HFFc6 (cell line): Measurements from ENCODE around the gene CTNNA2. TPM values are rescaled to one million over a fixed set of nuclear protein-coding genes. Genes with fewer than 3 reads are reported as not detected.
"Not testable (repeated sequence)": the region's sequence is repeated elsewhere in the genome, so short reads cannot be mapped to it uniquely, and the experiment has no call there.

Experiments
- DNase-seq: peaks from one replicate; pipeline ENCODE4 v3.0.0-alpha.2; 2018
- H3K27ac Mint-ChIP-seq: 2 replicates; pipeline ENCODE4 v1.8.0; 2020; ENCODE audit warnings: mild to moderate bottlenecking, mixed read lengths
- H3K27me3 Mint-ChIP-seq: 2 replicates; pipeline ENCODE4 v1.8.0; 2021; ENCODE audit warnings: mild to moderate bottlenecking, moderate library complexity, mixed read lengths; ENCODE audit not compliant: insufficient read depth
- H3K36me3 Mint-ChIP-seq: 2 replicates; pipeline ENCODE4 v1.8.0; 2021; ENCODE audit warnings: low read depth, mixed read lengths
- H3K4me1 Mint-ChIP-seq: 2 replicates; pipeline ENCODE4 v1.8.0; 2020; ENCODE audit warnings: low read depth, mixed read lengths
- H3K4me3 Mint-ChIP-seq: 2 replicates; pipeline ENCODE4 v1.8.0; 2020; ENCODE audit warnings: mild to moderate bottlenecking, moderate library complexity, mixed read lengths
- H3K9me3 Mint-ChIP-seq: 2 replicates; pipeline ENCODE4 v1.8.0; 2020; ENCODE audit warnings: mild to moderate bottlenecking, mixed read lengths
- total RNA-seq, 6 experiments: library from RNA; stranded (reverse); fragmentation: NEBNext Ultra II Directional; extraction: Animal tissue kit (Norgen Biotek cat#: 25700); gene quantifications; 2 replicates in 1 of 6; 3 replicates in 5 of 6; pipeline ENCODE4 v1.2.3, GENCODE V29; 2021
- TF ChIP-seq, protein P1 (sequence below): fragments of 200-600 bp; sonication (generic); IDR thresholded peaks from 2 replicates; pipeline ENCODE4 v1.5.0; 2021; ENCODE audit warnings: antibody characterized with exemption, mild to moderate bottlenecking

CTNNA2 gene
- total RNA-seq, 6 experiments from 2014 or later: not detected

DNA sequence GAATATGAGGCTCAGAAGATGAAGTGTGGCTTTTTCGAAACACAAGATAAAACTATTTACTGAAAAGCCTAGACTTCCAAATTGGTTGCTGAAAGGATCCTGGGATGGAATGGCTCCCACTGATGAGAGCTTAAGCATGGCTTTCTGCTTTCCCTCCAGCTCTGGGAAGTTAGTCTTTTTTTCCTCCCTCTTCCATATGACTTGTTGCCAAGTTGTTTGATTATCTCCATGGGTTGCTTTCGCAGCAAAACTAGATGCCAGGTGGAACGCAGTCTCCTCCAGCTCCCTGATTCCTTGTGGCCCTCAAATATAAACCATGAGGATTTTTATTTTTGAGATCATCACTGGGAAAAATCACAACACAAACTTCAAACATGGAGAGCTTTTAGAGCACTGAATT lies 515.2 kb downstream of the CTNNA2 start:
- Mint-ChIP-seq H3K27ac (no peak overlapping the region), H3K36me3 (no peaks in the 10 kb centered on the region), H3K9me3 (no peaks in the 10 kb centered on the region), H3K27me3 (peaks cover 1% of the 10 kb centered on the region; the same call in 1 of the 2 replicates), H3K4me3 (no peak overlapping the region), H3K4me1 (peaks cover 8% of the 10 kb centered on the region)
- no peak for DNase-seq
- TF ChIP-seq, protein P1, sequence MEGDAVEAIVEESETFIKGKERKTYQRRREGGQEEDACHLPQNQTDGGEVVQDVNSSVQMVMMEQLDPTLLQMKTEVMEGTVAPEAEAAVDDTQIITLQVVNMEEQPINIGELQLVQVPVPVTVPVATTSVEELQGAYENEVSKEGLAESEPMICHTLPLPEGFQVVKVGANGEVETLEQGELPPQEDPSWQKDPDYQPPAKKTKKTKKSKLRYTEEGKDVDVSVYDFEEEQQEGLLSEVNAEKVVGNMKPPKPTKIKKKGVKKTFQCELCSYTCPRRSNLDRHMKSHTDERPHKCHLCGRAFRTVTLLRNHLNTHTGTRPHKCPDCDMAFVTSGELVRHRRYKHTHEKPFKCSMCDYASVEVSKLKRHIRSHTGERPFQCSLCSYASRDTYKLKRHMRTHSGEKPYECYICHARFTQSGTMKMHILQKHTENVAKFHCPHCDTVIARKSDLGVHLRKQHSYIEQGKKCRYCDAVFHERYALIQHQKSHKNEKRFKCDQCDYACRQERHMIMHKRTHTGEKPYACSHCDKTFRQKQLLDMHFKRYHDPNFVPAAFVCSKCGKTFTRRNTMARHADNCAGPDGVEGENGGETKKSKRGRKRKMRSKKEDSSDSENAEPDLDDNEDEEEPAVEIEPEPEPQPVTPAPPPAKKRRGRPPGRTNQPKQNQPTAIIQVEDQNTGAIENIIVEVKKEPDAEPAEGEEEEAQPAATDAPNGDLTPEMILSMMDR: no peak

GRCh38 chr2:80028584-80028983 lies 515.7 kb downstream of the CTNNA2 start:
- TF ChIP-seq, protein P1: no peak
- Mint-ChIP-seq H3K4me3 (no peak overlapping the region), H3K27ac (no peak overlapping the region), H3K4me1 (peaks cover 8% of the 10 kb centered on the region), H3K9me3 (no peaks in the 10 kb centered on the region), H3K27me3 (peaks cover 1% of the 10 kb centered on the region; the same call in 1 of the 2 replicates), H3K36me3 (no peaks in the 10 kb centered on the region)
- DNase-seq: no peak

- Mint-ChIP-seq H3K27me3 (peaks cover 1% of the 10 kb centered on the region; the same call in 1 of the 2 replicates), H3K36me3 (no peaks in the 10 kb centered on the region), H3K4me3 (no peak overlapping the region)
Observed at GRCh38 chr2:80030135-80030534, 517.3 kb downstream of the CTNNA2 start.

DNA sequence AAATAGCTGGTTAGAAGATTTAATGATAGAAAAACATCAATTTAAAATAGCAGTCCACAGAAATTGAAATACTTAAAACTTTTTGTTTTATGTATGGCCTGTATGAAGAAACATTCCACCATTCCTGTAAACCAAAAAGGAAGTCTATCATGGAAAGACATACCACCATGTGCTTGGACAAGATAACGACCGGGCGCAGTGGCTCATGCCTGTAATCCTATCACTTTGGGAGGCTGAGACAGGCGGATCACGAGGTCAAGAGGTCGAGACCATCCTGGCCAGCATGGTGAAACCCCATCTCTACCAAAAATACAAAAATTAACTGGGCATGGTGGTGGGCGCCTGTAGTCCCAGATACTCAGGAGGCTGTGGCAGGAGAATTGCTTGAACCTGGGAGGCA lies 519.8 kb downstream of the CTNNA2 start:
- H3K4me3 Mint-ChIP-seq, H3K27me3 Mint-ChIP-seq, H3K27ac Mint-ChIP-seq, H3K4me1 Mint-ChIP-seq, DNase-seq, H3K9me3 Mint-ChIP-seq, H3K36me3 Mint-ChIP-seq: not testable (repeated sequence)

More at GRCh38 chr2:80030135-80030534, 517.3 kb downstream of the CTNNA2 start:
- TF ChIP-seq, protein P1: no peak
- no peaks in the 10 kb centered on the region for H3K9me3 Mint-ChIP-seq
- peaks cover 8% of the 10 kb centered on the region for H3K4me1 Mint-ChIP-seq
- no peak for DNase-seq
- H3K27ac Mint-ChIP-seq: no peak overlapping the region

DNA sequence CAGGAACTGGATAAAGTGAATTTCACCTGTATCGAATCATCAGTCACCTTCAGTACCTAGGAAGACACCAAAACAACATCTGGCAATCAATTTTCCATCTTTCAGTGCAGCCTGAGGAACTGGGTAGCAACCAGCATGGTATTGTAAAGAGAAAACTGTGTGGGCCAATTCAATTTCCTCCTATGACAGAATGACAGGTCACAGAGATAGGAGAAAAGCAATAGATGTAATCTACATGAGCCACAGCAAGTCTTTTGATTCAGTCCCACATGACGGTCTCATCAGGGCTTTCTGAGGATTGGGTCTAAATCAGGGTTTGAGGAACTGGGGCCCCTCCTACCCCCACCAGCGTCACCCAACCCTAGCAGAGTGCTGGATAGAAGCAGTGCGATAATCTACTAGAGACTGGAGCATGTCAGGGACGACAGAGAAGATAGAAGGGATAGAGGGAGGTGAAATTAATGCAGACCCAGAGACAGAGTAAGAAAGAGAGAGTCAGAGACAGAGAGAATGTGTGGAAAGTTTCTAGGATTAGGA lies 523.0 kb downstream of the CTNNA2 start:
- Mint-ChIP-seq H3K9me3 (no peaks in the 10 kb centered on the region), H3K4me3 (no peak overlapping the region), H3K27me3 (peaks cover 11% of the 10 kb centered on the region), H3K27ac (no peak overlapping the region), H3K36me3 (no peaks in the 10 kb centered on the region), H3K4me1 (no peaks in the 10 kb centered on the region)
- TF ChIP-seq, protein P1: no peak
- DNase-seq: no peak

DNA sequence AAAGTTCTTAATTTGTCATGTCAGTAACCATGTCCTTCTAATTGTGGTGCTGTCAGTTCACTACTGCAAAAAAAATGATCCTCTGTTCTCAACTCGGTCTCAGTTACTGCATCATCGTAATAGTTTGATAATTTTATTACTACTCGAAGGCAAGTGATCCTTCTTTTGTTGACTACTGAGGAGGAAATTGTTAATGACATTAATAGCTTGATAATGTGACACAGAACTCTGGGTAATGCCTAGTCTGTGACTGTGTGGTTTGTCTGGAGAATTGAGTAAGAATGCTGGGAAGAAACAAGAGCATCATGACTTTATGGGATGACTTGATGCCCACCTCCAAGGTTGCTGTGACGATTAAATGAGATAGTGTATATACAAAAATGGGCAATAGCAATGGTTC lies 524.5 kb downstream of the CTNNA2 start:
- no peak for DNase-seq
- Mint-ChIP-seq H3K36me3 (no peaks in the 10 kb centered on the region), H3K4me3 (no peak overlapping the region), H3K4me1 (no peaks in the 10 kb centered on the region; the same call in 1 of the 2 replicates), H3K9me3 (no peaks in the 10 kb centered on the region), H3K27ac (no peak overlapping the region), H3K27me3 (peaks cover 11% of the 10 kb centered on the region)
- TF ChIP-seq, protein P1: no peak
